Measurements from ENCODE around the gene LPCAT2.
"Not testable (repeated sequence)": the region's sequence is repeated elsewhere in the genome, so short reads cannot be mapped to it uniquely, and the experiment has no call there.

LPCAT2 gene

DNA sequence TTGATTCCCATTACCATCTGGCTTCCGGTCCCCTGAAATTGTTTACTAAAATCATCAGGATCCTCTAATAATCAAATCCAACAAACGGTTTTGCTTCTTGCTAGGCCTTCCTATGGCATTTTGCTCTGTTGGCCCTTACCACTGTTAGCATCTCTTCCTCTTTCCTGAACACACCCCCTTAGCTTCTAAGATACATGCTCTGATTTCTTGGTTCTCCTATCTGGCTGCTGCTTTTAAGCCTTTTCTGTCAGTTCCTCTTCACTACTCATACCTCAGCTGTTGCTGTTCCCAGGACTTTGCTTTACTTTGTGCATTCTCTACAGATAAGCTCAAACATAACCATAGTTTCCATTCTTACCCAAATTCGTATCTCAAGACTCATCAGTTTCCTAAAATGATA, 69.0 kb downstream of the LPCAT2 start:
- Mint-ChIP-seq H3K4me3 (no peak overlapping the region), H3K36me3 (ENCODE audit: insufficient read depth) (no peaks in the 10 kb centered on the region), H3K27ac (no peak overlapping the region), H3K9me3 (no peaks in the 10 kb centered on the region), H3K4me1 (ENCODE audit: low read depth in 2 of 2) (no peaks in the 10 kb centered on the region), H3K27me3 (peaks cover 0 to 11% of the 10 kb centered on the region in 2 donors)
- no peak for DNase-seq
- no peak for ATAC-seq (replicated peaks)

DNA sequence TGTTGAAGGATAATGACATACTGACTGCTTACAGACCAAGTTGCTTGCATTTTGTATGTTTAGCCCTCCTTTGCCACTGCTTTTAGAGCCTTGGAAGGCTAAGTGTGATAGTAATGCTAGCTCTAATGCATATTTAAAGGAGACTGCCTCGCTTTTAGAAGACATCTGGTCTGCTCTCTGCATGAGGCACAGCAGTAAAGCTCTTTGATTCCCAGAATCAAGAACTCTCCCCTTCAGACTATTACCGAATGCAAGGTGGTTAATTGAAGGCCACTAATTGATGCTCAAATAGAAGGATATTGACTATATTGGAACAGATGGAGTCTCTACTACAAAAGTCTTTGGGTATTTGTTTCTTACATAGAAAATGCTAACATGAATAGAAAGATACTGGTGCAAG, 76.8 kb downstream of the LPCAT2 start:
- H3K27me3 Mint-ChIP-seq, result peaks cover 15 to 28% of the 10 kb centered on the region in 2 donors
- no peaks in the 10 kb centered on the region for H3K9me3 Mint-ChIP-seq
- no peak for ATAC-seq (replicated peaks)
- no peaks in the 10 kb centered on the region for H3K4me1 Mint-ChIP-seq (ENCODE audit: low read depth in 2 of 2)
- DNase-seq, result no peak
- no peak overlapping the region for H3K4me3 Mint-ChIP-seq
- no peaks in the 10 kb centered on the region for H3K36me3 Mint-ChIP-seq (ENCODE audit: insufficient read depth)
- H3K27ac Mint-ChIP-seq, result no peak overlapping the region

DNA sequence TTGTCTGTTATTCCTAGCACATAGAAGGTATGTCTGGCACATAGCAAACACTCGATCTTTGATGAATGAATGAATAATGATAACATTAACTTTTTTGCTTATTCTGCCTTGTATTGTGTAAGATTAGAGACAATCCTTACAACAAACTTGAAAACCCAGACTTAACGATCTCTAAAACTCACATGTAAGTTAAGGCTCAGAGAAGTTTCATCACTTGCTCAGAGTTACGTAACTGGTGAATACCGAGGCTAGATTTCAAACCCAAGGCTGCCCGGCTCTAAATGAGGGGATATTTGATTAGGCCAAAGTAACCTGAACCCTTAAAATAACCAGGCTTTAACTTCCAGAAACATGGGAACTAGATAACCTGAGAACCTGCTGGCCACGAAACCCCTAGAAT, 79.9 kb downstream of the LPCAT2 start:
- Mint-ChIP-seq H3K36me3 (ENCODE audit: insufficient read depth) (no peaks in the 10 kb centered on the region), H3K9me3 (no peaks in the 10 kb centered on the region), H3K4me3 (no peak overlapping the region), H3K27ac (no peak overlapping the region), H3K4me1 (ENCODE audit: low read depth in 2 of 2) (no peaks in the 10 kb centered on the region), H3K27me3 (peaks cover 28 to 36% of the 10 kb centered on the region in 2 donors)
- DNase-seq, result no peak
- ATAC-seq (replicated peaks), result no peak

DNA sequence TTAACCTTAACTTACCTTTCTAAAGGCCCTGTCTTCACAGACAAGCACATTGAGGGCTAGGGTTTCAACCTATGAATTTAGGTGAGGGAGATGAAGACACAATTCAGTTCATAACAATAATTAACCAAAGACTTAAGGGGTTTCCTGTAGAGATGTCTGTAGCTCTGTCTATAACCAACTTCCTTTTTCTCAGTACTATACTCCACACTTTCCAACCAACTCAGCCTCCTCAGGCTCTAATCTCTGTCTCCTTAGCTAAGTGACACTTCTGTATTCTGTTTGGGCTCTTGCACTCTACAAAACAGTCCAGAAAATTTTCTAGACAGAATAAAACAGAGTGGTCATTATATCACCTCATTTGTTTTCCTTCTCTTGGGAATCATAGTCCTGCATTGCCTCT, 83.4 kb downstream of the LPCAT2 start:
- DNase-seq (no peak), ATAC-seq (replicated peaks) (no peak)
- Mint-ChIP-seq H3K4me3 (no peak overlapping the region), H3K27me3 (peaks cover 39 to 50% of the 10 kb centered on the region in 2 donors), H3K4me1 (ENCODE audit: low read depth in 2 of 2) (no peaks in the 10 kb centered on the region), H3K27ac (no peak overlapping the region), H3K36me3 (ENCODE audit: insufficient read depth) (no peaks in the 10 kb centered on the region), H3K9me3 (no peaks in the 10 kb centered on the region)

DNA sequence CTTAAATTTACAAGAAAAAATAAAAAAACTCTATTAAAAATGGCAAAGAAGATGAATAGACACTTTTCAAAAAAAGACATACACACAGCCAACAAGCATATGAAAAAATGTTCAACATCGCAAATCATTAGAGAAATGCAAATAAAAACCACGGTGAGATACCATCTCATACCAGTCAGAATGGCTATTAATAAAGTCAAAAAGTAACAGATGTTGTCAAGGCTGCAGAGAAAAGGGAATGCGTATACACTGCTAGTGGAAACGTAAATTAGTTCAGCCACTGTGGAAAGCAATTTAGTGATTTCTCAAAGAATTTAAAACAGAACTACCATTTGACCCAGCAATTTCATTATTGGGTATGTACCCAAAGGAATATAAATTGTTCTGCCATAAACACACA, 89.1 kb downstream of the LPCAT2 start:
- H3K27ac Mint-ChIP-seq, result no peak overlapping the region
- peaks cover 23 to 29% of the 10 kb centered on the region in 2 donors for H3K27me3 Mint-ChIP-seq
- ATAC-seq (replicated peaks), result no peak

DNA sequence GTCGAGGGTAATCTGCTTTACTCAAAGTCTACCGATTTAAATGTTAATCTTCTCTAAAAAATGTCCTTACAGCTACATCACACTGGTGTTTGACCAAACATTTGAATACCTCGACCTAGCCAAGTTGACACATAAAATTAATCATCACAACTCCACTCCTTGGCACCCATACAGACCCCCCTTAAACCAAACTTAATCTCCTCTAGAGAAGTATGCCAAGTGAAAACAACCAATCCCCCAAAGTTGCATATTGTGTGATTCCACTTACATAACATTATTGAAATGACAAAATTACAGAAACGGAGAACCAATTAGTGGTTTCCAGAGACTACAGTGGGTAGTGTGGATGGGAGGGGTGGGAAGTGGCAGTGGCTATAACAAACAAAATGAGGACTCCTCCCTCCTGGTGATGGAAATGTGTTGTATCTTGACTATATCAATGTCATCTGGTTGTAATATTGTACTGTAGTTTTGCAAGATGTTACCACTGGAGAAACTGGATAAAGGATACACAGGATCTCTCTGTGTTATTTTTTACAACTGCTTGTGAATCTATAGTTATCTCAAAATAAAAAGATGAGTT, 97.0 kb downstream of the LPCAT2 start:
- H3K9me3 Mint-ChIP-seq, result peaks cover 0 to 10% of the 10 kb centered on the region in 2 donors
- H3K27me3 Mint-ChIP-seq, result peaks cover 10% of the 10 kb centered on the region in 2 donors
- no peaks in the 10 kb centered on the region for H3K36me3 Mint-ChIP-seq (ENCODE audit: insufficient read depth)
- no peak overlapping the region for H3K27ac Mint-ChIP-seq
- H3K4me1 Mint-ChIP-seq (ENCODE audit: low read depth in 2 of 2), result no peaks in the 10 kb centered on the region
- no peak overlapping the region for H3K4me3 Mint-ChIP-seq
- DNase-seq (no peak), ATAC-seq (replicated peaks) (no peak)

More for the DNA sequence above, 89.1 kb downstream of the LPCAT2 start:
- no peaks in the 10 kb centered on the region for H3K9me3 Mint-ChIP-seq
- DNase-seq, result no peak
- H3K4me3 Mint-ChIP-seq, result no peak overlapping the region
- H3K4me1 Mint-ChIP-seq (ENCODE audit: low read depth in 2 of 2), result no peaks in the 10 kb centered on the region
- H3K36me3 Mint-ChIP-seq (ENCODE audit: insufficient read depth), result no peaks in the 10 kb centered on the region

DNA sequence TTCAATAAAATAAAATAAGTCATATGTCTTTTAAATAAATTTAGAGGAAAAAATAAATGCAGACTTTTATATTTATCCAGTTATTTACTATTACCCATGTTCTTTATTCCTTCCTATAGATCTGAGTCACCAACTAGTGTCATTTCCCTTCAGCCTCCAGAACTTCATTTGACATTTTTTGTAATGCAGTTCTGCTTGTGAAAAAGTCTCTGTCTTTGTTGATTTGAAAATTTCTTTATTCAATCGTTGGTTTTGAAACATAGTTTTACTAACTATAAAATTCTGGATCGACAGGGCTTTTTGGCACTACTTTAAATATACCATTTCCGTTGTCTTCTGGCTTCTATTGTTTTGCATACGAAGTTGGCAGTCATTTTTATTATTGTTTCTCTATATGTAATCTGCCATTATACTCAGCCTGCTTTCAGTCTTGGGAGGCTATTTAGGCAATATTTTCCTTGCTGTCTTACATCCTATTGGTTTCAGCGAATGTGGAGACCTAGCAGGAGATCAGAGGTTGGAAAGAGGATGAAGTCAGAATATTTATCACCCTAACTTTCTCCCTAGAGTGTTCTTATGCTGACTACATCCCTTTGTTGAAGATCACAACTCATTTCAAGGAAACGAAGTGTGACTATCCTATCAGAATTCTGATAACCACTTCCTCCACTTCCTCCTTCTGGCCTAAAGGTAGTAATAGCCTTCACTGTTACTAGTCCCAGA, 104.9 kb downstream of the LPCAT2 start:
- Mint-ChIP-seq H3K27ac (no peak overlapping the region), H3K4me1 (ENCODE audit: low read depth in 2 of 2) (no peaks in the 10 kb centered on the region), H3K4me3 (no peak overlapping the region), H3K9me3 (peaks cover 3 to 10% of the 10 kb centered on the region in 2 donors), H3K36me3 (ENCODE audit: insufficient read depth) (no peaks in the 10 kb centered on the region), H3K27me3 (peaks cover 58 to 60% of the 10 kb centered on the region in 2 donors)
- ATAC-seq (replicated peaks) (no peak), DNase-seq (no peak)

DNA sequence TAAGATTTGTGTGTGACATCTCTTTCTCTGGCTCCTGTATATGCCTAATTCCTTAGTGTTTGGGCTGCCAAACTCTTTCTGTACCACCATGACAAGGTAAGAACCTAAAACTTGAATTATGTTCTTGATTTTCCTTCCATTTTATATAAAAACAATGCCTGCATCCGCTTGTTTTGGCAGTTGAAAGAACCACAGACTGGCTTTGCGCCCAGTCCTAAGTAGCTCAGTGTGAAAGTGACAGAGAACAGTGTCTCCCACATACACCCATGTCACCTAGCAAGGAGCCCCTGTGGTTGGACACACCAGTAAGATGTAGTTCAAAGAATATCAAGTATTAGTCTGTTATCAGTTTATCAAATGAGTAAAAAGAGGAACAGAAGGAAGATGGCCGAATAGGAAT, 106.2 kb downstream of the LPCAT2 start:
- Mint-ChIP-seq H3K36me3 (ENCODE audit: insufficient read depth) (no peaks in the 10 kb centered on the region), H3K27me3 (peaks cover 61 to 66% of the 10 kb centered on the region in 2 donors), H3K4me1 (ENCODE audit: low read depth in 2 of 2) (no peaks in the 10 kb centered on the region), H3K4me3 (no peak overlapping the region), H3K9me3 (peaks cover 3 to 8% of the 10 kb centered on the region in 2 donors), H3K27ac (no peak overlapping the region)
- ATAC-seq (replicated peaks) (no peak), DNase-seq (no peak)

DNA sequence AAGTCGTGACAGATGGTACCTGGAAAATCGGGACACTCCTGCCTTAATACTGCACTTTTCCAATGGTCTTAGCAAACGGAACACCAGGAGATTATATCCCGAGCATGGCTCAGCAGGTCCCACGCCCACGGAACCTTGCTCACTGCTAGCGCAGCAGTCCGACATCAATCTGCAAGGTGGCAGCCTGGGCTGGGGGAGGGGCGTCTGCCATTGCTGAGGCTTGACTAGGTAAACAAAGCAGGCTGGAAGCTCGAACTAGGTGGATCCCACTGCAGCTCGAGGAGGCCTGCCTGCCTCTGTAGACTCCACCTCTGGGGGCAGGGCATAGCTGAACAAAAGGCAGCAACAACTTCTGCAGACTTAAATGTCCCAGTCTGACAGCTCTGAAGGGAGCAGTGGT, 106.8 kb downstream of the LPCAT2 start:
- H3K4me1 Mint-ChIP-seq (ENCODE audit: low read depth in 2 of 2); H3K27ac Mint-ChIP-seq; H3K9me3 Mint-ChIP-seq; H3K36me3 Mint-ChIP-seq (ENCODE audit: insufficient read depth); DNase-seq; H3K4me3 Mint-ChIP-seq; ATAC-seq (replicated peaks): not testable (repeated sequence)
- H3K27me3 Mint-ChIP-seq, result peaks cover 55 to 60% of the 10 kb centered on the region in 2 donors

DNA sequence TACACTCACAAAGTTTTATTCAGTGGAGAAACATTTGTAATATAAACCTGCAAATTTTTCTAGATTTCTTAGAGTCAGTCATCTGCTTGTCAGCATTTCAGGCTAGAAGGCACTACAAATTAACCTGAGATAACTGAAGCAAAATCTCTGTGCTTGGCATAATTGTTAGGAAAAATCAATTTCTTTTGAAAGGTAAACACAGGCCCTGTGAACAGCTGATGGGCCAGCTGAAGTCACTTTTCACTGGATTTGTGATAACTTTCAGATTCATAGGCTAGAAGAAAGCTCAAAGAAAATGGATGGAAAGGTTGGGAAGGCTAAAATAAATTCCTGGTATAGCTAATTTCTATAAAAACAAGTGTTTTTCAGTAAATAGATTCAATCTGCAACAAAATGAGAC, 112.9 kb downstream of the LPCAT2 start:
- H3K27me3 Mint-ChIP-seq, result peaks cover 24 to 25% of the 10 kb centered on the region in 2 donors
- H3K27ac Mint-ChIP-seq, result no peak overlapping the region
- H3K4me1 Mint-ChIP-seq (ENCODE audit: low read depth in 2 of 2), result peaks cover 0 to 3% of the 10 kb centered on the region in 2 donors
- no peaks in the 10 kb centered on the region for H3K36me3 Mint-ChIP-seq (ENCODE audit: insufficient read depth)
- no peak overlapping the region for H3K4me3 Mint-ChIP-seq
- ATAC-seq (replicated peaks) (no peak), DNase-seq (no peak)
- H3K9me3 Mint-ChIP-seq, result peaks cover 0 to 3% of the 10 kb centered on the region in 2 donors

DNA sequence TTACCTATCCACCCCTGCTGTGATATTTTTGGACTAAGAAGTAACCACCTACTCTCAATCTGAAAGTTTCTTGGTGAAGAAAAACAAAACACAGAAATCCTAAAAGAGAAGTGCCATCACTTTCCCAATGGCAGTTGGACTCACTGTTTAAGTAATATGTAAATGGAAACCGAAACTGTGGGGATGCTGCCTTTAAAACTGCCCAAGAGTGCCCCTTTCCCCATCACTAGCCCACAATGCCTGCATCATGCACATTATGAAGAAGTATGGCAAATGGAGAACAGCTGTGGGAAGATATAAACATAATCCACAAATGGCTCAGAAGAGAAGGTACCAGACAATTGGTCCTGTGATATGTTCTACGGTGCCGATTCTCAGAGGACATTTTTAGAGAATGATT, 113.4 kb downstream of the LPCAT2 start:
- peaks cover 0 to 3% of the 10 kb centered on the region in 2 donors for H3K9me3 Mint-ChIP-seq
- no peak for DNase-seq
- H3K4me3 Mint-ChIP-seq, result no peak overlapping the region
- peaks cover 0 to 3% of the 10 kb centered on the region in 2 donors for H3K4me1 Mint-ChIP-seq (ENCODE audit: low read depth in 2 of 2)
- no peaks in the 10 kb centered on the region for H3K36me3 Mint-ChIP-seq (ENCODE audit: insufficient read depth)
- H3K27me3 Mint-ChIP-seq, result peaks cover 21% of the 10 kb centered on the region in 2 donors
- ATAC-seq (replicated peaks), result no peak
- H3K27ac Mint-ChIP-seq, result no peak overlapping the region

DNA sequence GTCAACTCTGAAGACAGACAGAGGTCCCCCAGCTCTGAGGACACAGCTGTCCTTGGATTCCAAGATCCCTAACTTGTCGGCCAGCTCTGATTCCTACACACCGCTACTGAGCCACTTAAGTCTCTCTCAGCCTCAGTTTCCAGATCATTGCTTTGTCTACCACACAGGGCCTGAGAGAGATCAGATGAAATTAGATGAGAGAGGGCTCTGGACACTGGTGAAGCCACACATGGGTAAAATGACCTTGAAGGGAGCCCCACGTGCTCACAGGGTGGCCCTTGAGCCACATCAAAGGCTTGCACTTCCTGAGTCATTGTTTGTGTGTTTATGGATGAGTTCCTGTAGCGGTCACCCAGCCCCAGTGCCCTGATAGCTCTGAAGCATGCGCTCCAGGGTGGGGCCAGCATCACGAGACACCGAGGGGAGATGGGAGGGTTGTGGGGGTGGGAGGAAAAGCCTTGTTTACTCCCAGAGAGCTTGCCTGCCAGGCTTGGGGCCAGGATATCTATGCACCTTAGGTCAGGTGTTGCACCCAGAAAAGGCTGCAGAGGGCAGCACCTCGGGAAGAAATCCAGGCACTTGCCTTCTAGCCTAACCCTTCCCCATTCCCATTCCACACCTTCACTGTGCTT, 114.2 kb downstream of the LPCAT2 start:
- no peak overlapping the region for H3K27ac Mint-ChIP-seq

DNA sequence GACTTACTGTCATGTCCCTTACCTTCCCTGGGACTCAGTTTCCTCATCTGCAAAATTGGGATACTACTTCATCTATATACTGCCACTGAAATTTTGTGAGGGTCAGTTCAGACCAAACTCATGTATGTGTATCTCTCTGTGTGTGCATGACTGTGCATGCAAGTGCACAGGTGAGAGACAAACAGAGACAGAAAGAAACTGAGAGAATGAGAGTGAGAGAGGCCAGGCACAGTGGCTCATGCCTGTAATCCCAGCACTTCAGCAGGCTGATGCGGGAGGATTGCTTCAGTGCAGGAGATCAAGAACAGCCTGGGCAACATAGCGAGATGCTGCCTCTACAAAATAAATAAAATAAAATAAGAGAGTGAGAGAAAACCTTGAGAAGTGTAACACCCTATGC, 114.8 kb downstream of the LPCAT2 start:
- H3K27ac Mint-ChIP-seq, result no peak overlapping the region
- no peaks in the 10 kb centered on the region for H3K36me3 Mint-ChIP-seq (ENCODE audit: insufficient read depth)
- H3K4me3 Mint-ChIP-seq, result no peak overlapping the region
- peaks cover 8 to 10% of the 10 kb centered on the region in 2 donors for H3K27me3 Mint-ChIP-seq
- DNase-seq (no peak), ATAC-seq (replicated peaks) (no peak)
- H3K9me3 Mint-ChIP-seq, result peaks cover 0 to 2% of the 10 kb centered on the region in 2 donors
- H3K4me1 Mint-ChIP-seq (ENCODE audit: low read depth in 2 of 2), result peaks cover 0 to 3% of the 10 kb centered on the region in 2 donors

More for the DNA sequence above, 114.2 kb downstream of the LPCAT2 start:
- DNase-seq (no peak), ATAC-seq (replicated peaks) (no peak)
- H3K4me3 Mint-ChIP-seq, result no peak overlapping the region
- H3K4me1 Mint-ChIP-seq (ENCODE audit: low read depth in 2 of 2), result peaks cover 0 to 3% of the 10 kb centered on the region in 2 donors
- peaks cover 14 to 15% of the 10 kb centered on the region in 2 donors for H3K27me3 Mint-ChIP-seq
- H3K36me3 Mint-ChIP-seq (ENCODE audit: insufficient read depth), result no peaks in the 10 kb centered on the region
- peaks cover 0 to 3% of the 10 kb centered on the region in 2 donors for H3K9me3 Mint-ChIP-seq

DNA sequence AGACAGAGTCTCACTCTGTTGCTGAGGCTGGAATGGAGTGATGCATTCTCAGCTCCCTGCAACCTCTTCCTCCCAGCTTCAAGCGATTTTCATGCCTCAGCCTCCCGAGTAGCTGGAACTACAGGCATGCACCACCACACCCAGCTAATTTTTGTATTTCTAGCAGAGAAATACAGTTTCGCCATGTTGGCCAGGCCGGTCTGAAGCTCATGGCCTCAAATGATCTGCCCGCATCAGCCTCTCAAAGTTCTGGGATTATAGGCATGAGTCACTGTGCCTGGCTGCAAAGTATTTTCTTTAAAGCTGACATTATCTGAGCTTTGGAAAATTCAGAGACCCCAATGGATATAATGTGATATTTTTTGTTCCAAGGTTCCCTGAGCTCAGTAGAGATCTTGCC, 115.8 kb downstream of the LPCAT2 start:
- DNase-seq (no peak), ATAC-seq (replicated peaks) (no peak)
- Mint-ChIP-seq H3K9me3 (no peaks in the 10 kb centered on the region), H3K27ac (no peak overlapping the region), H3K36me3 (ENCODE audit: insufficient read depth) (no peaks in the 10 kb centered on the region), H3K27me3 (peaks cover 4 to 12% of the 10 kb centered on the region in 2 donors), H3K4me3 (no peak overlapping the region), H3K4me1 (ENCODE audit: low read depth in 2 of 2) (peaks cover 0 to 3% of the 10 kb centered on the region in 2 donors)

Data from effector memory CD8-positive, alpha-beta T cell (primary cell).